Measurements from ENCODE around the gene WDFY4.

DNA sequence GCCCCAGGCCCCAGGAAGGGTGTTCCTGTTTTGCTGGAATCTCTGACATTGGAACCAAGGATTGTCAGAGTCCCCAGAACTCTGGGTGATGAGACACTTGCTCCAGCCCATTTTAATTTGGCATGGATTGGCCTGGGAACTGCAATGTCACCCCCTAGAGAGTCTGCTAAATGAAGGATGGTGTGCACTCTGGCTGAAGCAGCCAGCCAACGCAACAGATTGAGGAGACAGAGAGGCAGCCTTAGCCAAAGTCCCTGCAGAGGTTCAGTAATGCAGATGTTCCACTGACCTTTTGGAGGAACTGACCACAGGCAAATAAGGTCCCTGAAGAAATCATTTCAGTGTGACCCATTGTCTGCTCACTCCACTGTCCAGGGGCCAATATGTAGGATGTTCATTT is 241.6 kb downstream of the WDFY4 start:
- TF ChIP-seq POLR2A (IDR thresholded peaks at IDR 0.05; ENCODE audit: low read depth, low read length): no peak
- TF ChIP-seq, protein P1, sequence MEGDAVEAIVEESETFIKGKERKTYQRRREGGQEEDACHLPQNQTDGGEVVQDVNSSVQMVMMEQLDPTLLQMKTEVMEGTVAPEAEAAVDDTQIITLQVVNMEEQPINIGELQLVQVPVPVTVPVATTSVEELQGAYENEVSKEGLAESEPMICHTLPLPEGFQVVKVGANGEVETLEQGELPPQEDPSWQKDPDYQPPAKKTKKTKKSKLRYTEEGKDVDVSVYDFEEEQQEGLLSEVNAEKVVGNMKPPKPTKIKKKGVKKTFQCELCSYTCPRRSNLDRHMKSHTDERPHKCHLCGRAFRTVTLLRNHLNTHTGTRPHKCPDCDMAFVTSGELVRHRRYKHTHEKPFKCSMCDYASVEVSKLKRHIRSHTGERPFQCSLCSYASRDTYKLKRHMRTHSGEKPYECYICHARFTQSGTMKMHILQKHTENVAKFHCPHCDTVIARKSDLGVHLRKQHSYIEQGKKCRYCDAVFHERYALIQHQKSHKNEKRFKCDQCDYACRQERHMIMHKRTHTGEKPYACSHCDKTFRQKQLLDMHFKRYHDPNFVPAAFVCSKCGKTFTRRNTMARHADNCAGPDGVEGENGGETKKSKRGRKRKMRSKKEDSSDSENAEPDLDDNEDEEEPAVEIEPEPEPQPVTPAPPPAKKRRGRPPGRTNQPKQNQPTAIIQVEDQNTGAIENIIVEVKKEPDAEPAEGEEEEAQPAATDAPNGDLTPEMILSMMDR (conservative IDR thresholded peaks at IDR 0.05; ENCODE audit: low read depth, low read length): no peak
- no peak for TF ChIP-seq FOS (IDR thresholded peaks at IDR 0.05; ENCODE audit: low read depth, low read length)
- TF ChIP-seq MXI1 (IDR thresholded peaks at IDR 0.05; ENCODE audit: borderline replicate concordance, low read depth, low read length): no peak
- TF ChIP-seq SMC3 (IDR thresholded peaks at IDR 0.05; ENCODE audit: low read depth, low read length): no peak
- TF ChIP-seq RAD21 (IDR thresholded peaks at IDR 0.05; ENCODE audit: low read length): no peak
- TF ChIP-seq BHLHE40 (IDR thresholded peaks at IDR 0.05; ENCODE audit: low read depth, low read length): no peak
- TF ChIP-seq RFX5 (IDR thresholded peaks at IDR 0.05; ENCODE audit: low read depth, low read length): no peak
- TF ChIP-seq, protein P2, sequence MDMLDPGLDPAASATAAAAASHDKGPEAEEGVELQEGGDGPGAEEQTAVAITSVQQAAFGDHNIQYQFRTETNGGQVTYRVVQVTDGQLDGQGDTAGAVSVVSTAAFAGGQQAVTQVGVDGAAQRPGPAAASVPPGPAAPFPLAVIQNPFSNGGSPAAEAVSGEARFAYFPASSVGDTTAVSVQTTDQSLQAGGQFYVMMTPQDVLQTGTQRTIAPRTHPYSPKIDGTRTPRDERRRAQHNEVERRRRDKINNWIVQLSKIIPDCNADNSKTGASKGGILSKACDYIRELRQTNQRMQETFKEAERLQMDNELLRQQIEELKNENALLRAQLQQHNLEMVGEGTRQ (IDR thresholded peaks at IDR 0.05; ENCODE audit: low read depth, low read length): no peak

All from IMR-90 (cell line).